GM19238 (cell line): Measurements from ENCODE around the gene EPHX1.
"Not testable (repeated sequence)": the region's sequence is repeated elsewhere in the genome, so short reads cannot be mapped to it uniquely, and the experiment has no call there.

ENCODE experiments used
- DNase-seq: peaks from one replicate; pipeline ENCODE4 v3.0.0; 2011; ENCODE audit warnings: low spot score; ENCODE audit not compliant: insufficient read length

EPHX1 gene

GRCh38 chr1:225809842-225810578 is at the start of gene EPHX1:
TSS of gene EPHX1 (plus strand) at chr1:225810124. CDS start at chr1:225828730, 18,606 bp downstream.
- peak; percentile 90 for DNase-seq

GRCh38 chr1:225760531-225760930 is 49.4 kb upstream of the EPHX1 start:
- DNase-seq: no peak

- not testable (repeated sequence) for DNase-seq
Observed at GRCh38 chr1:225761395-225761794, 48.5 kb upstream of the EPHX1 start.

GRCh38 chr1:225762002-225762441 is 47.9 kb upstream of the EPHX1 start:
- no peak for DNase-seq

GRCh38 chr1:225762444-225762843 is 47.5 kb upstream of the EPHX1 start:
- no peak for DNase-seq

GRCh38 chr1:225763716-225764548 is 46.0 kb upstream of the EPHX1 start:
- DNase-seq: no peak

- DNase-seq: no peak
Observed at GRCh38 chr1:225765982-225766674, 43.8 kb upstream of the EPHX1 start.

- no peak for DNase-seq
Observed at GRCh38 chr1:225766967-225767633, 42.8 kb upstream of the EPHX1 start.

- DNase-seq: no peak
Observed at GRCh38 chr1:225767634-225768540, 42.0 kb upstream of the EPHX1 start.

- DNase-seq: no peak
Observed at GRCh38 chr1:225768662-225769426, 41.1 kb upstream of the EPHX1 start.

- no peak for DNase-seq
Observed at GRCh38 chr1:225769687-225770086, 40.2 kb upstream of the EPHX1 start.

GRCh38 chr1:225770561-225771248 is 39.2 kb upstream of the EPHX1 start:
- DNase-seq: no peak

- no peak for DNase-seq
Observed at GRCh38 chr1:225771661-225772322, 38.1 kb upstream of the EPHX1 start.

GRCh38 chr1:225772323-225772768 is 37.6 kb upstream of the EPHX1 start:
- peak; percentile 20 for DNase-seq

- no peak for DNase-seq
Observed at GRCh38 chr1:225772848-225773247, 37.1 kb upstream of the EPHX1 start.

- DNase-seq: no peak
Observed at GRCh38 chr1:225774281-225775147, 35.4 kb upstream of the EPHX1 start.

GRCh38 chr1:225776294-225776693 is 33.6 kb upstream of the EPHX1 start:
- no peak for DNase-seq
